Transverse colon (tissue), 3 donors: ENCODE results near the gene PMIS2.

Experiments used
- EP300 ChIP-seq: sonication (generic); formaldehyde crosslinking; IDR thresholded peaks from one replicate; pipeline ENCODE4 v1.6.1; 2017; ENCODE audit warnings: antibody characterized with exemption, low read depth
- POLR2A ChIP-seq: fragments of 450-650 bp; IDR thresholded peaks from one replicate; pipeline ENCODE4 v1.6.1; 2016; ENCODE audit warnings: antibody characterized with exemption, mild to moderate bottlenecking, moderate library complexity
- TF ChIP-seq, protein P1 (sequence below), 5 experiments: fragments of 200-600 bp in 3 of 5; fragments of 450-650 bp in 2 of 5; sonication (generic) in 3 of 5; IDR thresholded peaks; 1 replicate in 2 of 5; 2 replicates in 3 of 5; pipeline ENCODE4 v1.5.1; 2016 to 2017; ENCODE audit warnings: antibody characterized with exemption in 5 of 5, inconsistent platforms in 3 of 5, mild to moderate bottlenecking in 2 of 5, moderate library complexity in 1 of 5

- TF ChIP-seq, protein P1, sequence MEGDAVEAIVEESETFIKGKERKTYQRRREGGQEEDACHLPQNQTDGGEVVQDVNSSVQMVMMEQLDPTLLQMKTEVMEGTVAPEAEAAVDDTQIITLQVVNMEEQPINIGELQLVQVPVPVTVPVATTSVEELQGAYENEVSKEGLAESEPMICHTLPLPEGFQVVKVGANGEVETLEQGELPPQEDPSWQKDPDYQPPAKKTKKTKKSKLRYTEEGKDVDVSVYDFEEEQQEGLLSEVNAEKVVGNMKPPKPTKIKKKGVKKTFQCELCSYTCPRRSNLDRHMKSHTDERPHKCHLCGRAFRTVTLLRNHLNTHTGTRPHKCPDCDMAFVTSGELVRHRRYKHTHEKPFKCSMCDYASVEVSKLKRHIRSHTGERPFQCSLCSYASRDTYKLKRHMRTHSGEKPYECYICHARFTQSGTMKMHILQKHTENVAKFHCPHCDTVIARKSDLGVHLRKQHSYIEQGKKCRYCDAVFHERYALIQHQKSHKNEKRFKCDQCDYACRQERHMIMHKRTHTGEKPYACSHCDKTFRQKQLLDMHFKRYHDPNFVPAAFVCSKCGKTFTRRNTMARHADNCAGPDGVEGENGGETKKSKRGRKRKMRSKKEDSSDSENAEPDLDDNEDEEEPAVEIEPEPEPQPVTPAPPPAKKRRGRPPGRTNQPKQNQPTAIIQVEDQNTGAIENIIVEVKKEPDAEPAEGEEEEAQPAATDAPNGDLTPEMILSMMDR (IDR thresholded peaks at IDR 0.05): no peak
- TF ChIP-seq POLR2A: no peak
- no peak for TF ChIP-seq EP300
Measured at GRCh38 chr19:35595928-35596327, 10.0 kb downstream of the PMIS2 start.
